Measurements from ENCODE around the gene ABL1. TPM values are rescaled to one million over a fixed set of nuclear protein-coding genes. Genes with fewer than 3 reads are reported as not detected.
"Not testable (repeated sequence)": the region's sequence is repeated elsewhere in the genome, so short reads cannot be mapped to it uniquely, and the experiment has no call there.

ABL1 gene
- total RNA-seq, 1 donor from 2014 or later = 113 TPM

- peaks cover 13% of the 10 kb centered on the region for H3K4me1 ChIP-seq (ENCODE audit: insufficient read depth, low read length)
- peaks cover 4% of the 10 kb centered on the region for H3K9me3 Mint-ChIP-seq (ENCODE audit: unreplicated experiment)
- no peak for DNase-seq (ENCODE audit: low read depth)
- no peak overlapping the region for H3K27ac Mint-ChIP-seq (ENCODE audit: unreplicated experiment)
- peak overlapping the region; percentile 20 for H3K9ac ChIP-seq (ENCODE audit: low read length)
- peaks cover 5% of the 10 kb centered on the region for H3K36me3 Mint-ChIP-seq (ENCODE audit: low read depth, unreplicated experiment)
- H3K4me1 Mint-ChIP-seq (ENCODE audit: low read depth, unreplicated experiment) = peaks cover 6% of the 10 kb centered on the region
- H3K4me3 ChIP-seq (ENCODE audit: insufficient read depth, low read depth, low read length) = no peak overlapping the region
- H3K36me3 ChIP-seq (ENCODE audit: insufficient read depth, low read length) = no peaks in the 10 kb centered on the region
- H3K4me2 ChIP-seq (ENCODE audit: low read length) = peak overlapping the region; percentile 17
- TF ChIP-seq CTCF (IDR thresholded peaks at IDR 0.05; ENCODE audit: insufficient read depth, low read depth, low read length) = no peak
- FAIRE-seq = no peak
- H3K79me2 ChIP-seq (ENCODE audit: insufficient read depth, low read length) = peaks cover 67% of the 10 kb centered on the region
- H3K27ac ChIP-seq (ENCODE audit: low read depth, low read length) = peak overlapping the region; percentile 25
- H4K20me1 ChIP-seq (ENCODE audit: insufficient read depth, low read length) = peaks cover 37% of the 10 kb centered on the region
- no peaks in the 10 kb centered on the region for H3K27me3 Mint-ChIP-seq (ENCODE audit: low read depth, unreplicated experiment)
- peaks cover 2% of the 10 kb centered on the region for H3K9me3 ChIP-seq (ENCODE audit: insufficient read depth, low read depth, low read length)
- no peak overlapping the region for H3K4me3 Mint-ChIP-seq (ENCODE audit: unreplicated experiment)
- H2AFZ ChIP-seq (ENCODE audit: low read depth, low read length) = no peak overlapping the region
- H3K27me3 ChIP-seq (ENCODE audit: insufficient read depth, low read length) = no peaks in the 10 kb centered on the region
Measured at GRCh38 chr9:130794923-130795495, 40.0 kb upstream of the ABL1 start.

GRCh38 chr9:130803116-130803515 lies 31.9 kb upstream of the ABL1 start:
- not testable (repeated sequence) for FAIRE-seq; H3K4me1 ChIP-seq (ENCODE audit: insufficient read depth, low read length); DNase-seq (ENCODE audit: low read depth); H3K27ac ChIP-seq (ENCODE audit: low read depth, low read length); H3K27ac Mint-ChIP-seq (ENCODE audit: unreplicated experiment); H3K9ac ChIP-seq (ENCODE audit: low read length); H3K36me3 Mint-ChIP-seq (ENCODE audit: low read depth, unreplicated experiment); H3K4me2 ChIP-seq (ENCODE audit: low read length); H3K9me3 Mint-ChIP-seq (ENCODE audit: unreplicated experiment); H3K4me3 Mint-ChIP-seq (ENCODE audit: unreplicated experiment); H3K36me3 ChIP-seq (ENCODE audit: insufficient read depth, low read length); H3K27me3 ChIP-seq (ENCODE audit: insufficient read depth, low read length); H3K4me3 ChIP-seq (ENCODE audit: insufficient read depth, low read depth, low read length); H3K9me3 ChIP-seq (ENCODE audit: insufficient read depth, low read depth, low read length); H3K27me3 Mint-ChIP-seq (ENCODE audit: low read depth, unreplicated experiment); H2AFZ ChIP-seq (ENCODE audit: low read depth, low read length)
- peaks cover 10% of the 10 kb centered on the region for H3K4me1 Mint-ChIP-seq (ENCODE audit: low read depth, unreplicated experiment)
- H4K20me1 ChIP-seq (ENCODE audit: insufficient read depth, low read length) = peaks cover 39% of the 10 kb centered on the region
- H3K79me2 ChIP-seq (ENCODE audit: insufficient read depth, low read length) = peaks cover 44% of the 10 kb centered on the region

GRCh38 chr9:130805510-130806326 lies 29.3 kb upstream of the ABL1 start:
- DNase-seq (ENCODE audit: low read depth) = no peak
- TF ChIP-seq CTCF (IDR thresholded peaks at IDR 0.05; ENCODE audit: insufficient read depth, low read depth, low read length) = no peak
- TF ChIP-seq EZH2 (IDR thresholded peaks at IDR 0.05; ENCODE audit: insufficient read depth, low read length) = no peak
- Mint-ChIP-seq H3K27me3 (ENCODE audit: low read depth, unreplicated experiment) (no peaks in the 10 kb centered on the region), H3K4me3 (ENCODE audit: unreplicated experiment) (no peak overlapping the region), H3K9me3 (ENCODE audit: unreplicated experiment) (no peaks in the 10 kb centered on the region), H3K4me1 (ENCODE audit: low read depth, unreplicated experiment) (peaks cover 10% of the 10 kb centered on the region), H3K27ac (ENCODE audit: unreplicated experiment) (no peak overlapping the region), H3K36me3 (ENCODE audit: low read depth, unreplicated experiment) (no peaks in the 10 kb centered on the region)
- Histone ChIP-seq H2AFZ (ENCODE audit: low read depth, low read length) (no peak overlapping the region), H4K20me1 (ENCODE audit: insufficient read depth, low read length) (peaks cover 28% of the 10 kb centered on the region), H3K4me2 (ENCODE audit: low read length) (no peak overlapping the region), H3K9ac (ENCODE audit: low read length) (no peak overlapping the region), H3K4me1 (ENCODE audit: insufficient read depth, low read length) (peaks cover 3% of the 10 kb centered on the region), H3K9me3 (ENCODE audit: insufficient read depth, low read depth, low read length) (no peaks in the 10 kb centered on the region), H3K4me3 (ENCODE audit: insufficient read depth, low read depth, low read length) (no peak overlapping the region), H3K27me3 (ENCODE audit: insufficient read depth, low read length) (no peaks in the 10 kb centered on the region), H3K36me3 (ENCODE audit: insufficient read depth, low read length) (no peaks in the 10 kb centered on the region), H3K79me2 (ENCODE audit: insufficient read depth, low read length) (peaks cover 31% of the 10 kb centered on the region), H3K27ac (ENCODE audit: low read depth, low read length) (no peak overlapping the region)
- FAIRE-seq = no peak

Measured in astrocyte (in vitro differentiated cells and primary cell).